Peyer's patch (tissue), 4 donors: ENCODE results near the gene CERK. TPM values are rescaled to one million over a fixed set of nuclear protein-coding genes. Genes with fewer than 3 reads are reported as not detected.

ENCODE experiments used
- DNase-seq, 3 donors: peaks; one replicate each; pipeline ENCODE4 v3.0.0-alpha.2; 2017 to 2019
- H3K27ac ChIP-seq, 4 donors: fragments of 200-600 bp; sonication (generic); one replicate each; pipeline ENCODE4 v1.5.1; 2016 to 2019
- H3K27me3 ChIP-seq, 2 donors: fragments of 200-600 bp; sonication (generic); one replicate each; pipeline ENCODE4 v1.5.1; 2019
- H3K36me3 ChIP-seq, 3 donors: fragments of 200-600 bp; sonication (generic); one replicate each; pipeline ENCODE4 v1.5.1; 2016 to 2019
- H3K4me1 ChIP-seq, 4 donors: fragments of 200-600 bp; sonication (generic); one replicate each; pipeline ENCODE4 v1.5.1; 2016 to 2019
- H3K4me3 ChIP-seq, 4 donors: fragments of 200-600 bp; sonication (generic); 1 replicate in 3 of 4; 2 replicates in 1 of 4; pipeline ENCODE4 v1.5.1; 2016 to 2019; ENCODE audit warnings: mild to moderate bottlenecking in 1 of 4
- H3K9me3 ChIP-seq, 4 donors: fragments of 200-600 bp; sonication (generic); one replicate each; pipeline ENCODE4 v1.5.1; 2016 to 2019; ENCODE audit warnings: mild to moderate bottlenecking in 1 of 4
- POLR2A ChIP-seq, 2 donors: fragments of 450-650 bp; IDR thresholded peaks; one replicate each; pipeline ENCODE4 v1.5.1; 2017; ENCODE audit warnings: antibody characterized with exemption in 2 of 2, mild to moderate bottlenecking in 2 of 2, moderate library complexity in 2 of 2
- total RNA-seq, 4 donors: library from RNA; depleted of rRNA; stranded (reverse); fragments of >200 nt; gene quantifications; one replicate each; pipeline ENCODE4 v1.1.0, GENCODE V29; 2016
- TF ChIP-seq, protein P1 (sequence below), 6 experiments: fragments of 450-650 bp in 4 of 6; fragments of 200-600 bp in 2 of 6; sonication (generic) in 1 of 6; IDR thresholded peaks; one replicate each; pipeline ENCODE4 v1.5.1; 2017 to 2019; ENCODE audit warnings: antibody characterized with exemption in 6 of 6, mild to moderate bottlenecking in 3 of 6, moderate library complexity in 1 of 6

CERK gene
- total RNA-seq, 4 donors from 2014 or later, result 89.1 to 131 (median 94.7) TPM

DNA sequence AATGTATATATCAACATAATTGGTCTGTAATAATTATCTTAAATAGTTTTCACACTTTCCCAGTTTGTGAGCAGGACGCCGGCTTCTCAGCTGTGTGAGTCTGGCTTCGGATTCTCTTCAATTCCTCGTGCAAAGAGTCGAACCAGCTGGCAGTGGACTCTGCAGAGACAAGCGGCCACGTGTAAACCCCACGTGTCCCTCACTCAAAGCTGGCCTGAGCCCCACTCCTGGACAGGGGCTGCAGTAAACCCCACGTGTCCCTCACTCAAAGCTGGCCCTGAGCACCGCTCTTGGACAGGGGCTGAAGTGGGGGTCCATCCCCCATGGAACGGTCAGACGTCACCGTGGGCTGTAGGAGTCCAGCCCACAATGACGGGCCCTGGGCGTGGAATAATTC is 51.0 kb downstream of the CERK start:
- H3K36me3 ChIP-seq, result peaks cover 0 to 55% (median 0%) of the 10 kb centered on the region in 3 donors
- H3K4me1 ChIP-seq, result peaks cover 15 to 44% (median 19%) of the 10 kb centered on the region in 4 donors
- H3K27ac ChIP-seq, result peak overlapping the region in 2 of 4 donors; percentile 37 to 79

DNA sequence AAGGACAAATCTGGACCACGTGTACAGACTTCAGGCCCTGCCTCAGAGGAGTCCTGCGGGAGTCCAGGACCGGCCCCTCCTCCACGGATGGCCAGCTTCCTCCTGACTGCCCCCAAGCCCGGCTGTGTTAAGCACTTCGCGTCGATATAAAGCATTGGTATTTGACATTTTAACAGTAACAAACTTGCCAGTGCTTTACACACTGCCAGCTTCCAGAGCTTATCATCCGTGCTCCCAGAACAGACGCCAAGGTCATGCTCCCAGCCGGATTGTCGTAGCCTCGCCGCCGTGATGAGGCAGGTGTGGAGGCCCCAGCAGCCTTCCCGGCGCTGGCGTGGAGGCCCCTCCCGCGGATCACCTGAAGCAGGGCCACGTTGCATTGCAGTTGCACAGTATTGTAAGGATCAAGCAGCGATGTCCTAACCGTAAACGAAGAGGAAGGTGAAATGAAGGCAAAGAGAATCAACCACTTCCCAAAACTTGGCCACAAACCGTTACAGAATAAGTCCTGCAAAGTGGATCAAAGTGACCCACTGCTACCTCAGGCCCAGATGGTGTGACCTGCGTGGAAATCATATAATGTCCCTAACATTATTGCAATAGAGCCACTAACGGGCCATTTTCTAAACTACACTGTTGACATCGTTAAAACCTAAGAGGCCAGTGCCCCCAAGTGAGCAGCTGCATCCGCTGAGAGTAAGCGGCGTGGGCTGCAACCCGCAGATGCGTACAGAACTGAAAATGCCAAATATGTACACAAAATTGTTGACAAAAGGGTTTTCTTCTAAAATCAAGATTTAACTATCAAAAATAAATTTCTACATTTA is 51.6 kb downstream of the CERK start:
- DNase-seq, result no peak
- Histone ChIP-seq H3K4me3 (no peak overlapping the region), H3K36me3 (peaks cover 0 to 49% (median 0%) of the 10 kb centered on the region in 3 donors), H3K27ac (peak overlapping the region; percentile 11 to 91 (median 64)), H3K9me3 (no peaks in the 10 kb centered on the region), H3K4me1 (peaks cover 15 to 44% (median 19%) of the 10 kb centered on the region in 4 donors), H3K27me3 (no peaks in the 10 kb centered on the region)
- peak in 1 of 2 donors; percentile 3 for TF ChIP-seq POLR2A (IDR thresholded peaks at IDR 0.05)
- TF ChIP-seq, protein P1, sequence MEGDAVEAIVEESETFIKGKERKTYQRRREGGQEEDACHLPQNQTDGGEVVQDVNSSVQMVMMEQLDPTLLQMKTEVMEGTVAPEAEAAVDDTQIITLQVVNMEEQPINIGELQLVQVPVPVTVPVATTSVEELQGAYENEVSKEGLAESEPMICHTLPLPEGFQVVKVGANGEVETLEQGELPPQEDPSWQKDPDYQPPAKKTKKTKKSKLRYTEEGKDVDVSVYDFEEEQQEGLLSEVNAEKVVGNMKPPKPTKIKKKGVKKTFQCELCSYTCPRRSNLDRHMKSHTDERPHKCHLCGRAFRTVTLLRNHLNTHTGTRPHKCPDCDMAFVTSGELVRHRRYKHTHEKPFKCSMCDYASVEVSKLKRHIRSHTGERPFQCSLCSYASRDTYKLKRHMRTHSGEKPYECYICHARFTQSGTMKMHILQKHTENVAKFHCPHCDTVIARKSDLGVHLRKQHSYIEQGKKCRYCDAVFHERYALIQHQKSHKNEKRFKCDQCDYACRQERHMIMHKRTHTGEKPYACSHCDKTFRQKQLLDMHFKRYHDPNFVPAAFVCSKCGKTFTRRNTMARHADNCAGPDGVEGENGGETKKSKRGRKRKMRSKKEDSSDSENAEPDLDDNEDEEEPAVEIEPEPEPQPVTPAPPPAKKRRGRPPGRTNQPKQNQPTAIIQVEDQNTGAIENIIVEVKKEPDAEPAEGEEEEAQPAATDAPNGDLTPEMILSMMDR (IDR thresholded peaks at IDR 0.05), result no peak

More for the DNA sequence above, 51.0 kb downstream of the CERK start:
- no peak overlapping the region for H3K4me3 ChIP-seq
- H3K9me3 ChIP-seq, result no peaks in the 10 kb centered on the region
- no peak for DNase-seq
- TF ChIP-seq, protein P1 (IDR thresholded peaks at IDR 0.05), result no peak
- no peak for TF ChIP-seq POLR2A (IDR thresholded peaks at IDR 0.05)
- no peaks in the 10 kb centered on the region for H3K27me3 ChIP-seq

- H3K27me3 ChIP-seq, result no peaks in the 10 kb centered on the region
- H3K9me3 ChIP-seq, result no peaks in the 10 kb centered on the region
- peaks cover 0 to 31% (median 0%) of the 10 kb centered on the region in 3 donors for H3K36me3 ChIP-seq
- peak overlapping the region in 3 of 4 donors; percentile 35 to 91 (median 79) for H3K27ac ChIP-seq
- H3K4me3 ChIP-seq, result no peak overlapping the region
- peak in 2 of 3 donors; percentile 84 for DNase-seq
- H3K4me1 ChIP-seq, result peaks cover 15 to 44% (median 19%) of the 10 kb centered on the region in 4 donors
- TF ChIP-seq POLR2A (IDR thresholded peaks at IDR 0.05), result no peak
- TF ChIP-seq, protein P1 (IDR thresholded peaks at IDR 0.05), result no peak
Measured at GRCh38 chr22:46684706-46685105, 53.3 kb downstream of the CERK start.

- H3K4me3 ChIP-seq, result no peak overlapping the region
- H3K4me1 ChIP-seq, result peaks cover 15 to 34% (median 16%) of the 10 kb centered on the region in 4 donors
- no peak for DNase-seq
- H3K36me3 ChIP-seq, result peaks cover 0 to 30% (median 0%) of the 10 kb centered on the region in 3 donors
- TF ChIP-seq, protein P1 (IDR thresholded peaks at IDR 0.05), result no peak
- no peak for TF ChIP-seq POLR2A (IDR thresholded peaks at IDR 0.05)
- H3K27me3 ChIP-seq, result no peaks in the 10 kb centered on the region
- H3K9me3 ChIP-seq, result no peaks in the 10 kb centered on the region
- H3K27ac ChIP-seq, result no peak overlapping the region
Measured at GRCh38 chr22:46682011-46682731, 55.9 kb downstream of the CERK start.

GRCh38 chr22:46681010-46681409 is 57.0 kb downstream of the CERK start:
- no peak for TF ChIP-seq POLR2A (IDR thresholded peaks at IDR 0.05)
- TF ChIP-seq, protein P1 (IDR thresholded peaks at IDR 0.05), result peak in 5 of 6 experiments; percentile 11 to 48 (median 43)
- Histone ChIP-seq H3K36me3 (peaks cover 0 to 32% (median 0%) of the 10 kb centered on the region in 3 donors), H3K27ac (no peak overlapping the region), H3K4me1 (peaks cover 14 to 22% (median 15%) of the 10 kb centered on the region in 4 donors), H3K27me3 (no peaks in the 10 kb centered on the region), H3K4me3 (no peak overlapping the region), H3K9me3 (no peaks in the 10 kb centered on the region)
- DNase-seq, result no peak
